HFFc6 (cell line): ENCODE measurements around the gene GPC5. TPM values are rescaled to one million over a fixed set of nuclear protein-coding genes. Genes with fewer than 3 reads are reported as not detected.

Experiments used
- DNase-seq: peaks from one replicate; pipeline ENCODE4 v3.0.0-alpha.2; 2018
- H3K27ac Mint-ChIP-seq: 2 replicates; pipeline ENCODE4 v1.8.0; 2020; ENCODE audit warnings: mild to moderate bottlenecking, mixed read lengths
- H3K27me3 Mint-ChIP-seq: 2 replicates; pipeline ENCODE4 v1.8.0; 2021; ENCODE audit warnings: mild to moderate bottlenecking, moderate library complexity, mixed read lengths; ENCODE audit not compliant: insufficient read depth
- H3K36me3 Mint-ChIP-seq: 2 replicates; pipeline ENCODE4 v1.8.0; 2021; ENCODE audit warnings: low read depth, mixed read lengths
- H3K4me1 Mint-ChIP-seq: 2 replicates; pipeline ENCODE4 v1.8.0; 2020; ENCODE audit warnings: low read depth, mixed read lengths
- H3K4me3 Mint-ChIP-seq: 2 replicates; pipeline ENCODE4 v1.8.0; 2020; ENCODE audit warnings: mild to moderate bottlenecking, moderate library complexity, mixed read lengths
- H3K9me3 Mint-ChIP-seq: 2 replicates; pipeline ENCODE4 v1.8.0; 2020; ENCODE audit warnings: mild to moderate bottlenecking, mixed read lengths
- CTCF ChIP-seq: fragments of 200-600 bp; sonication (generic); IDR thresholded peaks from 2 replicates; pipeline ENCODE4 v1.5.0; 2021; ENCODE audit warnings: antibody characterized with exemption, mild to moderate bottlenecking
- total RNA-seq, 6 experiments: library from RNA; stranded (reverse); fragmentation: NEBNext Ultra II Directional; extraction: Animal tissue kit (Norgen Biotek cat#: 25700); gene quantifications; 2 replicates in 1 of 6; 3 replicates in 5 of 6; pipeline ENCODE4 v1.2.3, GENCODE V29; 2021

Gene GPC5
- total RNA-seq, 6 experiments from 2014 or later = 0.06 TPM; not detected in 5

DNA sequence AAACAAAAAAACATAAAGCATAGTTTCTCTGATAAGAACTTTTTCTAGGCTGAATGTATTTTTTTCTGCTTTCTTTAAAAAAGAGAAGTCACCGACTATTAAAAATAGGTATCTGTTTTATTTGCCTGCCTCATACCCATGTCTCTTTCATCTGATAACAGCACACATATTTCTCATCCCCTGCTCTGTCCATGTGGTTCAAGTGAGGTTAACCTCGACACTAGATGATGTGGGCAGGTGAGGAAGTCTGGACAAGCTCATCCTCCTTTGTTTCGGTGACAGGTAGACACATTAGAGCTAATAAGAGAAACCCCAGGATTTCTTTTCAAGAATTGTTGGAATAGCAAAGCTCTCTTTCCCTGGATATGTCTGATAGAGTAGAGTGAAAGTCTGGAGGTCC is 222.7 kb downstream of the GPC5 start:
- TF ChIP-seq CTCF = no peak
- peaks cover 36% of the 10 kb centered on the region for H3K9me3 Mint-ChIP-seq

DNA sequence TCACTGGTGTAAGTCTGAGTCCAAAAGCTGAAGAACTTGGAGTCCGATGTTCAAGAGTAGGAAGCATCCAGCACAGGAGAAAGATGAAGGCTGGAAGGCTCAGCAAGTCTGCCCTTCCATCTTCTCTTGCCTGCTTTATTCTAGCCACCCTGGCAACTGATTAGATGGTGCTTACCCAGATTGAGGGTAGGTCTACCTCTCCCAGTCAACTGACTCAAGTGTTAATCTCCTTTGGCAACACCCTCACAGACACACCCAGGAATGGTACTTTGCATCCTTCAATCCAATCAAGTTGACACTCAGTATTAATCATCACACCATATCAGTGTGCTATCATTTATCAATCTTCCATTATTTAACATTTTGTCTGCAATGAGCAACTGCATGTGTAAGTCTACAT is 223.5 kb downstream of the GPC5 start:
- Mint-ChIP-seq H3K9me3 (peaks cover 36% of the 10 kb centered on the region), H3K36me3 (no peaks in the 10 kb centered on the region), H3K4me1 (no peaks in the 10 kb centered on the region), H3K27ac (no peak overlapping the region), H3K27me3 (no peaks in the 10 kb centered on the region), H3K4me3 (no peak overlapping the region)
- no peak for TF ChIP-seq CTCF
- no peak for DNase-seq

More for the DNA sequence above, 222.7 kb downstream of the GPC5 start:
- no peak overlapping the region for H3K4me3 Mint-ChIP-seq
- no peaks in the 10 kb centered on the region for H3K4me1 Mint-ChIP-seq
- H3K36me3 Mint-ChIP-seq = no peaks in the 10 kb centered on the region
- no peak overlapping the region for H3K27ac Mint-ChIP-seq
- H3K27me3 Mint-ChIP-seq = no peaks in the 10 kb centered on the region
- no peak for DNase-seq

GRCh38 chr13:91622778-91623550 is 224.5 kb downstream of the GPC5 start:
- no peaks in the 10 kb centered on the region for H3K27me3 Mint-ChIP-seq
- no peak overlapping the region for H3K27ac Mint-ChIP-seq

DNA sequence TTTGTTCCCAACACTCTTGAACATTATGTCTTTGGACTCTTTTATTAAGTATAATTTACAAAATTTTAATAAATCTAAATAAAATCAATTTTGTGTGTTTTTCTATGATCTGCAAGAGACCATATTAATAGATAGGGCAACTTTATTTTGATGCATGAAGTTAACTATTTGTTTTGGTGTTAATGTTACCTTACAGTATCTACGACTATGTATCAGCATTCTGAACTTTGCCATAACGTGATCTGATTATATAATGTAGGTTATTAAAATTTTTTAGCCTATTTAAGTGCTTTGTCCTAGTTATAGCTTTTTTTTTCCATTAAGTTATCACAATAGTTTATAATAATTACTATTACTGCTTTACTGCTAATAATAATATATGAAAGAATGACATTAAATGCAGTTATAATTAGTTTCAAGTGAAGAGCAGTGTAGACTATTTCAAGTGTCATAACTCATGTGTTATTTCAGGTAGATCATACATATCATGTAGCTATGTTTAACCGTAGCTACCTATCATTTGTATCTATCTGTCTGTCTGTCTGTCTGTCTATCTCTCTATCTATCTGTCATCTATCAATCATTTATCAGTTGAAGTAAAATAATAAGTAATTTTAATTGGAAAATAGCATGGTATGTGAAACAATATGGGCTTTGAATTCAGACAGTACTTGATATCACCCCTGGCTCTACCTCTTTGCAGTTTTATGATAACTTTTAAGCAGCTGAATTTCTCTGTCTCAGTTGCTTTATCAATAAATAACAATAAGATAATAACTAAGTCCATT is 229.7 kb downstream of the GPC5 start:
- H3K36me3 Mint-ChIP-seq = no peaks in the 10 kb centered on the region
- no peak for TF ChIP-seq CTCF
- no peak for DNase-seq
- H3K9me3 Mint-ChIP-seq = peaks cover 11% of the 10 kb centered on the region
- no peaks in the 10 kb centered on the region for H3K4me1 Mint-ChIP-seq
- H3K27ac Mint-ChIP-seq = no peak overlapping the region
- H3K27me3 Mint-ChIP-seq = no peaks in the 10 kb centered on the region
- no peak overlapping the region for H3K4me3 Mint-ChIP-seq

More at GRCh38 chr13:91622778-91623550, 224.5 kb downstream of the GPC5 start:
- no peaks in the 10 kb centered on the region for H3K4me1 Mint-ChIP-seq
- H3K9me3 Mint-ChIP-seq = peaks cover 36% of the 10 kb centered on the region
- no peak for TF ChIP-seq CTCF
- H3K4me3 Mint-ChIP-seq = no peak overlapping the region
- DNase-seq = no peak
- no peaks in the 10 kb centered on the region for H3K36me3 Mint-ChIP-seq

- Mint-ChIP-seq H3K27me3 (no peaks in the 10 kb centered on the region), H3K36me3 (no peaks in the 10 kb centered on the region), H3K4me1 (no peaks in the 10 kb centered on the region), H3K4me3 (no peak overlapping the region), H3K27ac (no peak overlapping the region), H3K9me3 (no peaks in the 10 kb centered on the region; the same call in 1 of the 2 replicates)
- no peak for DNase-seq
- TF ChIP-seq CTCF = no peak
Measured at GRCh38 chr13:91630946-91631345, 232.5 kb downstream of the GPC5 start.
